Colon (tissue), 2 donors: ENCODE measurements around the gene PIBF1.
"Not testable (repeated sequence)": the region's sequence is repeated elsewhere in the genome, so short reads cannot be mapped to it uniquely, and the experiment has no call there.

Experiments
- FAIRE-seq: peaks from 2 replicates; lab custom pipeline; 2012; peaks lifted over from hg19 to GRCh38; lab: Jason Lieb, UNC
- donor health status: control.
- donor health status: control.

The PIBF1 gene

DNA sequence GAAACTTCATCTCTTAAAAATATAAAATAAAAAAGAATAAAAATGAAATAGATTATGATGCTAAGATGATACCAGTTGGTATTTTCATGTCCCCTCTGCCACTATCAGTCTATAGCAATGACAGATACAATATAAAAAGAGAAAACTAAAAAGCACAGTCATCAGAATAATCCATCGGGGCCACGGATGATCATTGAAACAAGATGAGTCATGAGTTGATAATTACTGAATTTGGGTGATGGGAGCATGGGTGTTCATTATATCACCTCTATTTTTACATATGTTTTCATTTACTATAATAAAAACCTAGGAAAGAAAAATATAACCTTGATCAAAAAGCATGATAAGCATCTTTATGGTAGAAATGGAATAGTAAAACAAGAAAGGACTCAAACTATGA is 41.1 kb downstream of the PIBF1 start:
- FAIRE-seq, result no peak

DNA sequence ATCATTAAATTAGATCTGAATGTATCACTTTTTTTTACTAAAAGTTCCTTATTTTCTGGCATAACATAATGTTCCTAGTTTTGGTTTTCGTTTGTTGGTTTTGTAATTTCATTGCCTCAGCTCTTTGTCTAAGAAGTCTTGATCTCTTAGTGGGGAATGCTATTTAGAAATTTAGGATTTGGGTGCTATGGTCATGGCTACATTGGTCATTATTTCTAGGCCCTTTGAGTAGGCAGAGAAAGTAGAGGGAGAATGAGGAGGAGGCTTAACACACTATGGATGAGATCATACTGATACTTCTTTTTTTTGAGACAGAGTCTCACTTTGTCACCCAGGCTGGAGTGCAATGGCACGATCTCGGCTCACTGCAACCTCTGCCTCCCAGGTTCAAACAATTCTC is 41.8 kb downstream of the PIBF1 start:
- peak; percentile 18 for FAIRE-seq

DNA sequence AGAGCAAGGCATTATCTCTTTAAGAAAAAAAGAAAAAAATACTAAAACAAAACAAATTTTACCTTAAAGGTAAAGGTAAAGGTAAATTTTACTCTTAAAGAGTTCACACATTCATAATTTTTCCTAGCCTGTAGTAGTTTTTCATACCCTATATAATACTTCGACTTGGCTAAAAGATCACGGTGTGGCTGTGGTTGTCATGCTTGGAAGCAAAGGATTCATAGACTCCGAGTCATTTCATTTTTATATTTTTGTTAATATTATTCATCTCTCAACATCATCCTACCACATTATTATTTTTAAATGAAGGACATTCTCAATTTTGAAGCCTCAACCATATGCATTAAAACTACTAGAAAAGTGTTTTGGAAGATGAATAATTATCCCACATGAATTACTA is 52.7 kb downstream of the PIBF1 start:
- no peak for FAIRE-seq

DNA sequence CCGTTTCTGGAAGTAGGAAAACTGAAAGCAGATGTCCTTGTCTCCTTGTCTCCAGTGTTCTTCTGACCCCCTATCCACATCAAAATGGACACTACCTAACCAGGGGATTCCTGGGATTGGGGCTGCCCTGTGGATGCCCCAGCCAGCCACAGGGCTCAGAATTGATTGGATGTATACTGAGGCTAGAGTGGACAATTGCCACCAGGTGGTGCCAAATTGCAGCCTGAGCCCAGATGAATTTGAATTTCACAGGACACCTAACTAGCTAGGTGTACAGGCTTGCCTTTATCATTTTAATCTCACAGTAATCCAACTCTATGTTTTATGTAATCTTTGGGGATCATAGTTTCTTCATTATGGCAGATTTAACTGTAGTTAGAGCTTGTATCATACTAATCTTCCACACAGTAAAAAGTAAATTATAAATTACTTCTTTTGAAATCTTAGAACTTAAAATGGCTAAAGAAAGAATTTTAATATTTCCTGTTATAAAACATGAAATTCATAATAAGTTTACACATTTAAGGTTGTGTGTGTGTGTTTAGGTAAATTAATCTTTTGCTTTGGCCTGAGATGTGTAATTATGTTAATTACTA is 58.0 kb downstream of the PIBF1 start:
- peak; percentile 24 for FAIRE-seq

DNA sequence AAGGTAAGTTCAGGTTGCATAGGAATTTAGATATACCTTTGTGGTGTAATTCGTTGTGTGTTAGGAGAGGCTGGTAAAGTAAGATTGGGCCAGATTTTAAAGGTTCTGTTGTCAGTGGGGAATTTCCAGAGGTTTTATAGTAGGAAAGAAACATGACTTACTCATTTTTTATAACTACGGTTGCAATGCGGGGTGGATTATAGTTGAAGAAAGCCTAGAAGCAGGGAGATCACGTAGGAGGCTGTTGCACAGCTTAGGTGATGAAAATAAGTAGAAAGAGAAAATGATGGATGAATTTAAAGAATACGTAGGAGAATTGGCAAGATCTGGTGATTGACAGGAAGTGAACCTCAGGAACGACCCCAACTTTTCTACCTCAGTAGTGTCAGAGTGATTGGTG is 61.1 kb downstream of the PIBF1 start:
- FAIRE-seq, result no peak

DNA sequence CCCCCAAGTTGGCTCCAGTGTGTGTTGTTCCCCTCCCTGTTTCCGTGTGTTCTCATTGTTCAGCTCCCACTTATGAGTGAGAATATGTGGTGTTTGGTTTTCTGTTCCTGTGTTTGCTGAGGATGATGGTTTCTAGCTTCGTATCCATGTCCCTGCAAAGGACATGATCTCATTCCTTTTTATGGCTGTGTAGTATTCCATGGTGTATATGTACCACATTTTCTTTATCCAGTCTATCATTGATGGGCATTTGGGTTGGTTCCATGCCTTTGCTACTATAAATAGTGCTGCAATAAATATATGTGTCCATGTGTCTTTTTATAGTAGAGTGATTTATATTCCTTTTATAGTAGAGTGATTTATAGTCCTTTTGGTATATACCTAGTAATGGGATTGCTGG is 63.2 kb downstream of the PIBF1 start:
- not testable (repeated sequence) for FAIRE-seq

DNA sequence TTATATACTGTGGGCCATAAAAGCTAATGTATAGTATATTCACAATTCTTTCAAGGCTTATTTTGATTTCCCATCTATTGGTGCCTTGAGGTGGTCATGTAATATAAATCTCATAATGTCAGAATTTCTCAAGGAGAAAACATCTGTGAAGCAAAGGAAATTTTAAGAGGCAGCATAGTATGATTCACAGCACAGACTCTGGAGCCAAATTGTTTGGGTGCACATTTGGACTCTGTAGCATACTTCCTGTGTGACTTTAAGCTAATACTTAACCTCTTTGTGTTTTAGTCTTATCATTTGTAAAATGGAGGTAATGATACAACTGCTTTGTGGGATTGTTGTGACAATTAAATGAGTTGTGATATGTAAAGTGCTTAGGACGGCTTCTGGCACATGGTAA is 67.6 kb downstream of the PIBF1 start:
- FAIRE-seq, result no peak

DNA sequence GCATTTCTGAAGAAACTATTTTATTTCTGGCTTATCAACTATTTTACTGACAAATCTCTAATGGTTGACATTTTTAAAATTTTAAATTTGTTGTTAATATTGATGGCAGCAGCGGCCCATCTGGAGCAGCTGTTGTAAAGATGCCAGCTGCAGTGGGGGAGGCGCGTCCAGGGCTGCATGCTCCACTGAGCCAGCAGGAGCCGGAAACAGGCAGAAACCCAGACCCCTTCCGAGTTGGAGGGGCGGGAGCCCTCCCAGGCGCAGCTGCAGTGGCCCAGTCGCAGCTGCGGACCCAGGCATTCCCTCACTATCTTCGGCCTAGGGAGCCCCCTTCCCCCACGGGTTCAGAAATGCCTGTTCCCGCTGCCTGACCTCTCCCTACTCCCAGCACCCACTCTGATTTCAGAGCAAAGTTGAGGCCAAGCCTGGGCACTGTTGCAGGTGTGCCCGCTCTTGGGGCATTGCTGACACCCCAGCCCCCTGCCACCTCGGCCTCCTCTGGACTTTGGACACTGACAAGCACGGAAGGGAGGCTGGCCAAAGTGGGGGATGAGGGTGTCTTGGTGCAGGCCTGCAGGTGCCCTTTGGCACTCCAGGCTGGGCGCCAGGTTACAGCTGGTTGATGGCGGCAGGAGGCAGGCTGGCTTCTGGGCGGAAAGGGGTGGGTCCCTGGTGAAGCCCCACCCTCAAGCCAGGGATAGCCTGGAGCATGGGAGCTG is 69.2 kb downstream of the PIBF1 start:
- FAIRE-seq, result no peak

DNA sequence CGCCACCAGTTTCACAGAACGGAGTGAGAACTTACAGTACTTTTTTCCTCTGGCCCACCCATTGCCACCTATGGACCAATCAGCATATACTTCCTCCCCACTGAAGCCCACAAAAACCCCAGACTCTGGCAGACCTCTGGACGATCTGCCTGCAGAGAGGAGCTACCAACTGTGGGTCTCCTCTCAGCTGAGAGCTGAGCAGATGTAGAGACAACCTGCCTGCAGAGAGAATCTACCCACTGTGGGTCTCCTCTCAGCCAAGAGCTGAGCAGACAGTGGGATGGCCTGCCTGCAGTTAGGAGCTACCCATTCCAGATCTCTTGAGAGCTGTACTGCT is 69.7 kb downstream of the PIBF1 start:
- FAIRE-seq, result no peak

DNA sequence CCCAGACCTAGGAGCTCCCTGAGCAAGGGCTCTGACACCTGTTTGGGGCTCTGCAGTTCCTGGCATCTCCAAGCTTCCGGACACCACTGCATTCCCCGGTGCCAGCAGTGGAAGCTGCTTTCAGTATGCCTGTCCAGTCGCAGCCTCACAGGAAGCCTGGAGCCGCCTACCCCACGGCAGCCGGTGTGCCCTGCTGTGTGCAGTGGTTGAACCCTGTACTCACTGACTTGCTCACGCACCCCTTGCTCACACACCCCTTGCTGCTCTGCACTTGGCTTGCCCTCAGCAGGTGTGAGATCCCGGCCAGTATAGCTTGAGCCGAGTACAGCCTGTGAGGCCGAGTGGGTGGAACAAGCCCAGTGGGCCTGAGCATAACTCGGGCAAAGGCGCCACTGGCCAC is 70.3 kb downstream of the PIBF1 start:
- FAIRE-seq, result no peak

DNA sequence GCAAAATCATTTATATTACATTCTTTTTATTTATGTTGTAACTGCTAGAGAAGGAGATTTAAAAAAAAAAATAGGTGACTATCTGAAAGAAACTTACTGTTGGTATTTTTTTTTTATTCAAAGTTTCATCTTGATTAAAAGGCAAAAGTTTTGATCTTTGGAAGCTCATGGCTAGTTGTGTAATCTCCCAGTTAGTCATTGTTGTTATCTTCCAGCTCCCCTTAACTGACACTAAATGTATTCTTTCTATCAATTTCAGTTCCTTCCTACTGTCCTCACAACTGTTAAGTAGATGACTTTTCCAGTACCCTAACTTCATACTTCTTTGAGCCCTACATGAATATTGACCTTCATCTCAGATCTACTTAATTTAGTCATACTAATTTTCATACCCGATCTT is 71.1 kb downstream of the PIBF1 start:
- no peak for FAIRE-seq

DNA sequence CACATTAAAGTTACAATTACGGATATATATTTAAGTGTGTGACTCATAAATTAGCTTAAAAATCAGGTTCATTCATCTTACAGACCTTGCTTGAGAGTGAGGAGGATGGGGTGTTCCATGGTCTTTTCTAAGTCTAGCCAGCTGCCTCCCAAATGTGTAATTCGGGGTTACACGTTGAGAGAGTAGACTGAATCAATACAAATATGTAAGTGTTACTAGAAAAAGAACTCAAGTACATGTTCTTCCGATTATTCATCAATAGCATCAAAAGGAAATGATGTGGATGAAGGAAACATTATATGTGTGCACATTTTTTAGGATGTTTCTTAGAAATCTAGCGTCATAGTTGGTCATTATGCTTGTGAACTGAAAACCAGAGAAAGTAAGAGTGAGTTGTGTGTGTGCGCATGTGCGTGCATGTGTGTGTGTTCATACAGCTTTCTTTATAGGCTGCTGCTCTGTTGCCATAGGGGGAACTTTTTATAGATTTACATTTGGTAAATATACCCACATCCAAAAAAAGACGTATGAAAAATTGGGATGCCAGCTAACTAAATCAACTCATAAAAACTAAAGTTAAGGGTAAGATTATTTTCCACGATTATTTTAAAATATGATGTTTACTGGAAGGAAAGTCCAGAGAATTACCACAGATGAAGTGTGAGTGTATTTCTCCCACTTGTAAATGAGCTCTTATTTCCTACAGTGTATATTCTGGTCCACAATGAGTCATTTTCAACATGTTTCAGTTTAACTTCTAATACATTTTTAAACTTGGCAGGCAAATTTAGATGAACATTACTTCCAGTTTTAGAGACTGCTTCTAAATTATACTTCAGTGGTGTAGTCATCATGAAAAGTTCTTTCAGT is 82.4 kb downstream of the PIBF1 start:
- no peak for FAIRE-seq

DNA sequence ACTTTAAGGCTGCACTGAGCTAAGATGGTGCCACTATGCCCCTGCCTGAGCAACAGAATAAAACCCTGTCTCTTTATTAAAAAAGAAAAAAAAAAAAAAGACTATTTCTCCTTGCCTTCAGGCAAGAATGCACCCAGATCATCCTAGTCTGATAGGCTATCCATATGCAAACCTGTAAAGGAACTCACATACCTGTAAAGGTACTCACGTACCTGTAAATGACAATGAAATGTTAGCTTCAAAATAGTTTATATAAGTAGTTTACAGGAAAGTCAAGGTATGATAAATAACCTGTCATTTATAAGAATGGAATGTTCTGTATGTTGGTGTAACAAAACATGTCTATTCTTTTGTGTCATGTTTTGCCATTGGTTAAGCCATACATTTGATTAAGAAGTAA is 86.3 kb downstream of the PIBF1 start:
- FAIRE-seq, result no peak

DNA sequence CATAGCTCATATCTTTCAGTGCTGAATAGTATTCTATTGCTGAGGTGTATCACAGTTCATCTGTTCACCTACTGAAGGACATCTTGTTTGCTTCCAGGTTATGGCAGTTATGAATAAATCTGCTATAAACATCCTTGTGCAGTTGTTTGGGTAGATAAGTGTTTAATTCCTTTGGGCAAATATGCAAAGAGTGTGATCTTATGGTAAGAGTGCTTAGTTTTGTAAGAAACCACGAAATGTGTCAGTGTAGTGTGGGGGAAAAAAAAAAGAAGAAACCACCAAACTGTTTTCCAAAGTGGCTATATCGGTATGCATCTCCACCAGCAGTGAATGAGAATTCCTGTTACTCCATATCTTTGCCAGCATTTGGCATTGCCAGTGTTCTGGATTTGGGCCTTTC is 93.3 kb downstream of the PIBF1 start:
- FAIRE-seq, result no peak

DNA sequence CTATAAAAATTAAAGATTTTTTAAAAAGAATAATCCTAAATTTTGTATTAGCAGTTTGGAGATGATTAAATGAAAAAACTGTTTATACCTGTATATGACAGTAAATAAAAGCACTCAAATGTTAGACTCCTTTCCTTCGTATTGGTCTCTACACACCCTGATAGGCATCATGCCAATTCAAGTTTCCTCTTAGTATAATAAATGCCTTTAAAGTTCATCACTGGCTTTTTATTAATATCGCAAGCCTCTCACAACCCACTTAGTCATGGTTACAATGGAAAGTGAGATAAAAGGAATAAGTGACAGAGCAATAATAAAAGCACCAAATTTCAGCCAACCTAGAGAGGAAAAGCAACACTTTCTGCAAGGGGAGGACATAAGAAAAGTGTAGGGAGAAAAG is 102.2 kb downstream of the PIBF1 start:
- FAIRE-seq, result peak; percentile 31

DNA sequence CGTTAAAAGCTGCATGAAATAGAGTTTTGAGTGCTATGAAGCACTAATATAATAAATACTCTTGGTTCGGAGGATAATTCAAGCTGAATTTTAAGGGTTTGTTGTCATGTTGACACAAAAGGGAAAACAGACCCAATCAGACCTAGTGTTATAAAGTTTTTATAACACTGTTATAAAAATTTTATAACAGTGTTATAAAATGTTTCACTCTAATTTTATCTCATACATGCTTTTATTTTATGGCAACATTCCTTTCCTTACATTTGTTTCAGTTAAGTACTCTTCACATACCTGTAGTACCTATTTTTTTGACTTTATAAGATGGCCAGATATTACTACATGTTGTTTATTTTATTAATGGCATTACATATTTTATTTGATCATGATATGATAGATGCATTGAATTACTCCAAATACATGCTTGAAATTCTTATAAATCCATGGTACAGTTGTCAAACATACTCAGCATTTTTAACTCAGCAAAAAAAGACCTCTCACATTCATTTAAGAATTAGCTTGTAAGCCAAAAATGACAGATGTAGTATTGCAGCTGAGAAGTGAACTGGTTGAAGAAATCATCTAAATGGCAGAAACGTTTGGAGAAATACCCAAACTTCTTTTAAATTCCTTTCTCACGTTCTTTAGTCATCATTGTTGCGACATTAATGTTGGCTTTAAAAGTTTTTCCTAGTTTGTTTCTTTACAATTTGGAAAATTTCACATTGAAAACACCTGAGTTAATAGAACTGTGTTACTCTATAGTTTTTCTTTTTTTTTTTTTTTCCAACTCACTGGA is 104.5 kb downstream of the PIBF1 start:
- FAIRE-seq, result peak; percentile 61

DNA sequence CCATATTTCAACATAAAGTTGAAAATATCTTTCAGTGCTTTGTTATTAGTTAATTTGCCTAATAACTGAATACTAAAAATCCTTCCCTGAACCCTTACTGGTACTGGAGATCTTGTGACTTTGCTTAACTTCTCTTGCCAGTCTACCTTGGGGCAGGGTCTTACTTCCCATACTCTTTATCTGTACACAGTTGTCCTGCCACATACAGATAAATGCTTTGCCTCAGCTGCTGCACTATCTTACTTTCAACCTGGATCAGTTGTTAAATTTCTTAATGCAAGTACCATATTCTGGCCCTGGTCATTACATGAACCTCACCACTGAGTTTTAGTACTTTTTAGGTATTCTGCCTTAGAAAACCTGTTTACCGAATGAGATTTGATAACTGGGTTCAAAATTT is 107.6 kb downstream of the PIBF1 start:
- FAIRE-seq, result no peak

DNA sequence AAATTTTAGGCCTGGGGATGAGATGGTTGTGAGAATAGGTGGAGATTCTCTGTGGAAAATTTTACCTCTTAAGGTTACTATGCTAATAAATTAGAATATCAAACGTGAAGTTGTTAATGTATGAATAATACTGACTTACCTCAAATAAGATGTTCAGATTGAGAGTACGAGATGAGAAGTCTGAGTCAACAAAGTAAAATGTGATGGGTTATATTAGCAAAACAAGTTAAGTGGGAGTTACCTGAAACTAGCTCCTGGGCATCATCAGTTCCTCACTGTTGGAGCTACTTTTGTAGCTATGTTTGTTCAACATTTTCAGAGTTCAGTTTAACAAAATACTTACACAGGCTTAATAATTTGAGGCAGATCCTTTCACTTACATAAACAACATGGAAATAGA is 108.6 kb downstream of the PIBF1 start:
- FAIRE-seq, result no peak

DNA sequence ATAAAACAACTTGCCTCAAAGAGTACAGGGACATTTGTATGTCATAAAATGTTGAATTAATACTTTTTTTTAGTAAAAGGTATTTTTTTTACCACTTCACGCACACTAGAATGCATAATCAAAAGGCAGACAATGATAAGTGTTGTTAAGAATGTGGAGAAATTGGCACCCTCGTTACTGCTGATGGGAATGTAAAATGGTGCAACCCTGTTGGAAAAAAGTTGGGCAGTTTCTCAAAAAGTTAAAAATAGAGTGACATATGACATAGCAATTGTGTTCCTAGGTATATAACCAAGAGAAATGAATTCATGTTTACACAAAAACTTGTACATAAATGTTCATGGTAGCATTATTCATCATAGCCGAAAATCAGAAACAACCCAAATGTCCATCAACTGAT is 109.5 kb downstream of the PIBF1 start:
- FAIRE-seq, result no peak

DNA sequence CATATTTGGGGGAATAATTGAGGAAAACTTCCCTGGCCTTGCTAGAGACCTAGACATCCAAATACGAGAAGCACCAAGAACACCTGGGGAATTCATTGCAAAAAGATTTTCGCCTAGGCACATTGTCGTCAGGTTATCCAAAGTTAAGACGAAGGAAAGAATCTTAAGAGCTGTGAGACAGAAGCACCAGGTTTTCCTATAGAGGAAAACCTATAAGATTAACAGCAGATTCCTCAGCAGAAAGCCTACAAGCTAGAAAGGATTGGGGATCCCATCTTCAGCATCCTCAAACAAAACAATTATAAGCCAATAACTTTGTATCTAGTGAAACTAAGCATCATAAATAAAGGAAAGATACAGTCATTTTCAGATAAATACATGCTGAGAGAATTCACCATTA is 114.9 kb downstream of the PIBF1 start:
- FAIRE-seq, result no peak

DNA sequence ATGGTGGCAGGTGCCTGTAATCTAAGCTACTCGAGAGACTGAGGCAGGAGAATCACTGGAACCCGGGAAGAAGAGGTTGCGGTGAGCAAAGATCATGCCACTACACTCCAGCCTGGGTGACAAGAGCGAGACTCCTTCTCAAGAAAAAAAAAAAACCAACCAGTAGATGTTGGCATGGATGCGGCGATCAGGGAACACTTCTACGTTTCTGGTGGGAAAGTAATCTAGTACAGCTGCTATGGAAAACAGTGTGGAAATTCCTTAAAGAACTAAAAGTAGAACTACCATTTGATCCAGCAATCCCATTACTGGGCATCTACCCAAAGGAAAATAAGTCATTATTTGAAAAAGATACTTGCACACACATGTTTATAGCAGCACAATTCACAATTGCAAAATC is 119.6 kb downstream of the PIBF1 start:
- FAIRE-seq, result not testable (repeated sequence)

DNA sequence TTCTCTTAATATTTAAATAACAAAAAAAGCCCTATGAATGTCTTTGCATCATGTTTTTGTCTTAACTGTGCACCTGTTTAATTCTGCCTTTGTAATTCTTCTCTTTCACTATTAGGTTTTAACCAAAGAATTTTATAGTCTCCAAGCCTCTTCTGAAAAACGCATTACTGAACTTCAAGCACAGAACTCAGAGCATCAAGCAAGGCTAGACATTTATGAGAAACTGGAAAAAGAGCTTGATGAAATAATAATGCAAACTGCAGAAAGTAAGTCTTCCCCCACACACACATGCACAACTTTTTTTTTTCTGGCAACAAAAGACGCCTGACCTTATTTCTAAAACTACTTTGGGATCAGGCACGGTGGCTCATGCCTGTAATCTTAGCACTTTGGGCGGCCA is 126.5 kb downstream of the PIBF1 start:
- no peak for FAIRE-seq

DNA sequence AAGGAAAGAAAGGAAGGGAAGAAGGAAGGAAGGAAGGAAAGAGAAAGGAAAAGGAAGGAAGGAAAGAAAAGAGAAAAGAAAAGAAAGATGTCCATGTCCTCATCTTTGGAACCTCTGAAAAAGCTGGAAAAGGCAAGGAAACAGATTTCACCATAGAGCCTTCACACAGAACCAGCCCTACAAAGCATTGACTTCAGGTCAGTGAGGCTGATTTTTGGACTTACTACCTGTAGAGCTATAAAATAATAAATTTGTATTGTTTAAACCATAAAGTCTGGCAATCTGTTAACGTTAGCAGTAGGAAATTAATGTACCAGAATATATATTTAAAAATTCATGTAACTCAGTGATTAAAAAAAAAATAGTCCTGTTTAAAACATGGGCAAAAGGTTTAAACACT is 130.0 kb downstream of the PIBF1 start:
- peak; percentile 43 for FAIRE-seq
